Islet of Langerhans (tissue), 1 donor: ENCODE measurements around the gene UBE2D1.
"Not testable (repeated sequence)": the region's sequence is repeated elsewhere in the genome, so short reads cannot be mapped to it uniquely, and the experiment has no call there.

ENCODE experiments used
- FAIRE-seq: peaks from one replicate; lab custom pipeline; 2011; peaks lifted over from hg19 to GRCh38; lab: Jason Lieb, UNC

UBE2D1 gene

DNA sequence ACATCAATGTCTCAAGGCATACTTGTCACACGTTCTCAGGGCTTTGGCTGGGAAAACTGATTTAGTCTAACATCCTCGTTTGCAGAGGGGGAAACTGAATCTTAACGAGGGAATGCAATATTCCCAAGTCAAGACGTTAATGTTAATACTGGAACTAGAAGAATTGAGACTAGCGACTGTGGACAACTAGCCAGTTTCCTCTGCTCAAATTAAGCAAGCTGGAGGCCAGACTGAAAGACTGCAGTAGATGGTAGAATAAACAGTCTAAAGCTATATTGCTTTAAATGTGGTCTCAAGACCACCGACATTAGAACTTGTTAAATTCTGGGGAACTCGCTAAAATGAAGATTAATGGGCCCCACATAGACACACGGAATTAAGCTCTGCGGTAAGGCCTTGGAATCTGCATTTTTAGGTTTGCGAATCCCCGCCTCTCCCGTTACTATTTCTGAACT lies 49.8 kb downstream of the UBE2D1 start:
- no peak for FAIRE-seq

DNA sequence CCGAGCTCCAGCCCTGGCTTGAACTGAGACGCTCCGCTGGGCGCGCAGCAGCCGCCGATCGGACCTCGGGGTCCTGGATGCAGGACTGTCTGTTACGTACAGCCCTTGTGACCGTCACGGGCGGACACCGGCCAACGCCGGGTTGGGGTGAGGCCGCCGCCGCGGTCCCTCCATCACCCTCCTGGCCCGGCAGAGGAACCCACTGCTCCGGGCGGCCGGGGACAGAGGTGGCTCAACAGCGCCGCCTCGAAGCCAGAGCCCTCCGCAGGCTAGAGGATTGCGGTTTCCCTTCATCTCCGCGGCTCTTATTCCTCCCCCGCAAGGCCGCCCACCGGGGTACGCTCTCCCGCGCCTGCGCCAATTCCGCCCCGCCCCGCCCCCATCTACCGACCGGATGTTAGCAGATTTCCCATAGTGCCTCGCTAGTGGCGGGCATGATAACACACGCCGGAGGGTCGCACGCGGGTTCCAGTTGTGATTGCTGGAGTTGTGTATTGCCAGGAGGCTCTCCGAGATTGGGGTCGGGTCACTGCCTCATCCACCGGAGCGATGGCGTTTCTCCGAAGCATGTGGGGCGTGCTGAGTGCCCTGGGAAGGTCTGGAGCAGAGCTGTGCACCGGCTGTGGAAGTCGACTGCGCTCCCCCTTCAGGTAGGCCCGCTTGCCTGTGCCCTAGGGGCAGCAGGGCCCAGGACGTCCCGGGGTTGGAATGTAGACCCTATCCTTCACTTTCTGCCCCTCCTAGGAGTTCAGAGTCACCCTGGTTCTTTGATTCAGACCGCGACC lies 50.4 kb downstream of the UBE2D1 start, which contains the start of gene TFAM:
TSS of gene TFAM (plus strand) at position 412 of the 785 bp plus-strand sequence. CDS start at position 550, 138 bp downstream.
- FAIRE-seq, result no peak

DNA sequence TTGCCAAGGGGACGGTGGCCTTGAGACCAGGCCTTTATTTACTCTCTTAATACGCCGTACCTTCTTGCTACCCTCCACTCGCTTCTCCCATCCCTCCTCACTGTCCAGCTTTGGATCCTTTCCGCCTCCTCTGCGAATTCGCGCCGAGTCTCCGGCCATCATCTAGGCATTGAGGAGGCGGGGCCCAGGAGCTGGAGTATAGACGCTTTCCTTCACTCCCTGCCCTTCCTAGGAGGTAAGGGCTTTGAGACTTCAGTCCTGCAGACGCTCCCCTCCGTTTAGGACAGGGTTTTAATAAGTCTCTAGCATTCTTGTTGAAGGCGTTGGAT lies 50.9 kb downstream of the UBE2D1 start:
- no peak for FAIRE-seq

DNA sequence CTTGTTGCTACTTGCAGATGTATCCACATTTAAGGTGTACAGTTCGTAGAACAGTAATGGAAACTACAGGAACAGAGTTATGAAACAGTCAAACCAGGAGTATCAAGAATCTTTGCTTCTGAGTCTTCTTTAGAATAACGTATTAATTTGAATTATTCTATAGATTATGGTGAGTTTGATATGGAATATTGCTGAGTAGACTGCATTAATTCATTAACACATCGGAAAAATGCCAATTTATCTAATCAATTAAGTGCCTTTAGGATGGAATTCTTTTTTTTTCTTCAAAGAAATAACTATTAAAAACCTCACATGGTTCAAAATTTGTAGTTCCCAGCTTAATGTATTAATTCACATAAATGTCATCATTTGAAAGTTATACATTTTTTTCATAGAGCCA lies 54.2 kb downstream of the UBE2D1 start:
- no peak for FAIRE-seq

DNA sequence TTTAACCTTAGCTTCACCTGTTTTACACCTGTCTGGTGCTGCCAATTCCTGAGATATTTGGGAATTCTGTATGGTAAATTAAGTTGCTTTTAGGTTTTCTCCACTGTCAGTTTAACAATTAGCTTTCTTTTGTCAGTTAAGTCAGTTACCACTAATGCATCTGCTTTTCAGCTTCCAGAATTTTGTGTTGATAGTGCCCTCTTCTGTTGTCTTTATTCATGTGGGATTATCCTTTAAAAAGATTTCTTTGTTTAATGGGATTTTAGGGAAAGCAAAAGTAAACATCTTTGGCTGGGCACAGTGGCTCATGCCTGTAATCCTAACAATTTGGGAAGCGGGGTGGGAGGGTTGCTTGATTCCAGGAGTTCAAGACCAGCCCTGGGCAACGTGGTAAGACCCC lies 58.5 kb downstream of the UBE2D1 start:
- FAIRE-seq, result no peak

DNA sequence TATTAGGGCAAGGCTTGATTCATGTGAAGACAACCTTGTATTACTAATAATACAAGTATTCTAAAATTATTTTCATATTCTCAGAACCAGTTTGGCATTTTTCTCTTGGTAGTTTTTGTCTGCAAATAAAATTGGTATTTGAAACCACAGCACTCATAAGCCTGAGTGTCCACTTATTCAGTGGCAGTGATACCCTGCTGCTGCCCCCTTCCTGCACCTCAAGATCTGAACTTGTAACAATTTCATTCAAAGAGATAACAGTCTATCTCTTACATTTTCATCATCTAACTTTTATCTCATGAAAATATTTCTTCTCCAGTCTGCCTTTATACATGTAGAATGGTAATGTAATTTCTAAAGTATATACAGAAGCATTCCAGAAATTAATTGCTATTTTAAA lies 59.7 kb downstream of the UBE2D1 start:
- FAIRE-seq, result no peak

DNA sequence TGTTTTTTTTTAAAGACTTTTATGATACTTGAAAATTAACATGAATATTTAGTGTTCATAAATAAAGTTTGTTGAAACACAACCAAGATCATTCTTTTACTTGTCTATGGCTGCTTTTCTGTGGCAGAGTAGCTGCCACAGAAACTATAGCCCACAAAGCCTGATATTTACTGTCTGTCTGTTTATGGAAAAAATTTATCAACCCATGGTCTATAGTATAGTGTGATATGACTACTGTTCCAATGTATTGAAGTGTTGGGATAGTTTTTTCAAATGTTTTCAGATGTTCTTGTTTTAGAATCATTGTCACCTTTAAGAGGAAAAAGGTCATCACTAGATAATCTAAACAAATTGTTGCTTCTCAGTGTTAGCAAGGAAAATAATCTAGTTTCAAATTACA lies 61.3 kb downstream of the UBE2D1 start:
- no peak for FAIRE-seq

DNA sequence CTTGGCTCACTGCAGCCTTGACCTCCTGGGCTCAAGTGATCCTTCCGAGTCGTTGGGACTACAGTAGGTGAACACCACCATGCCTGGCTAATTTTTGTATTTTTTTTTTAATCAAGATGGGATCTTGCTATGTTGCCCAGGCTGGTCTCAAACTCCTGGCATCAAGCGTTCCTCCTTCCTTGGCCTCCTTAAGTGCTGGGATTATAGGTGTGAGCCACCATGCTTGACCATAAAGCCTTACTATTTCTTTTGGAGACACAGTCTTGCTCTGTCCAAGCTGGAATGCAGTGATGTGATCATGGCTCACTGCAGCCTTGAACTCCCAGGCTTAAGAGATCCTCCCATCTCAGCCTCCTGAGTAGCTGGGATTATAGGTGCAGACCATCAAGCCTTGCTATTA lies 63.0 kb downstream of the UBE2D1 start:
- no peak for FAIRE-seq

DNA sequence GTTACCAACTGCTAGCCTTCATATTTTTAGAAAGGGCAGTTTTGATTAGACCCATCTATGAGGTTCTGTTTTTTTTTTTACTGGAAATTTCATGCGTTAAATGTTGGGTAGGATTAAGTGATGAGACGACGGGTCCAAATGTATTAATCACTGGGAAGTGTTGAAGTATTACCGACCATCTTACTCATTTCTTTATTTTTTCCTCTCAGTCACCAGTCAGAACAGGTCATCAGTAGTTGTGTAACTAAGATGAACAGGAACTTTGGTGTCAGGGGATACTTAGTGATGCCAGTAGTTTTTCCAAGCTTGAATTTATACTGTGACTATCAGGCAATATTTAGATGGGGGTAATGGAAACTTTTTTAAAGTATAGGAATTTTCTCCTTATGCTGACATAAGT lies 64.6 kb downstream of the UBE2D1 start:
- FAIRE-seq, result no peak

DNA sequence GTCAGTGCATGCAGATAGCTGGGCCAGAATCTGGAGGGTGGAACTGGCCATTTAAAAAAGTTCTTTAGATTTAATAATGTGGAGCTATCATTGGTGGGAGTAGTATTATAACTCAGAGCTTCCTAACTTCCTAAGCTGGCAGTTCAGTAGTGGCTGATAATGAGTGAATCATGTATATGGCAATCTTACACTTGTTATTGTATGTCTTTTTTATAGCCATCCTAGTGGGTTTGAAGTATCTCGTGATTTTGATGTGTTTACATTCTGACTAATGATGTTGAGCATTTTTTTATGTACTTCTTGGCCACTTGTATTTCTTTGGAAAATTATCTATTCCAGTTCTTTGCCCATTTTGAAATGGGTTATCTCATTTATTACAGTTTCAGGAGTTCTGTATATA lies 65.8 kb downstream of the UBE2D1 start:
- FAIRE-seq, result no peak

DNA sequence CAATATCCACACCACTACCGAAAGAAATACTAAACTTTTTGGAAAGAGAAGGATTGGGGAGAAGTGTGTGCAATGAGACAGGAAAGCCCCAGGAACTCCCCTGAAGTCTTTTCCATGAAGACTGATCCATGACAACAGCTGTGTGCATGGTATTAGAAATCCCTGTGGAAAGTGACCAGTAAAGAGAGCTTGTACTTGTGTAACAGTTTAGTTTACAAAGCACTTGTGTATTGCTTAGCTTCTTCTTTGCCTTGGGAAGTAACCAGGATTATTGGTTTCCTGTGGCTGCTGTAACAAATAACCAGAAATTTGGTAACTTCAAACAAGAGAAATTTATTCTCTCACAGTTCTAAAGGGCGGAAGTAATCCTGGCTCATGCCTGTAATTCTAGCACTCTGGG lies 69.2 kb downstream of the UBE2D1 start:
- FAIRE-seq, result no peak

DNA sequence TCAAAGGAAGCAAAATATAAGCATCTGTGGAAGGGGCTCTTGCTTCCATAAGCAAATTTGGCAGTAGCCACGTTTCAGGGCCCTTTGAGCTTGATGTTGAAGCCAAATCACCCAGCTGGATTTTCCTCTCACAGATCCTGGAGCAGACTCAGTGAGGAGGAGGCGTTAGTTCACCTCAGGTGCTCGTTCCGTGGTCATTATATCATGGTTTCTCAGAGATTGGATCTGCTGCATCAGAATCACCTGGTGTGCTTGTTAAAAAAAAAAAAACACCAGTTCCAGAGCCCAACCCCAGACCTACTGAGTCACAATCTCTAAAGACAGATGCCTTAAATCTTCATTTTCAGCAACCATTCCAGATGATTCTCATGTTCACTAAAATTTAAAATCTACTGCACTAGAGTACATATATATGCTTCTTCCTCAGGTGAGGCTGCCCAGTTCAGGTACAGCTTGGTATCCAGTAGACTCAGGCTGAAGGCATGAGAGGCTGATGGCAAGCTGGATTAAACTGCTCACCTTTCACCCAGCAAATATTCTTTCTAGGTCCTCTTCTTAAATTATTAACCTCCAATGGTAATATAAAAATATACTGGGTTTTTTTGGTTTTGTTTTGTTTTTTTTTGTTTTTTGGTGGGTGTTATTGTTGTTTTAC lies 75.3 kb downstream of the UBE2D1 start:
- no peak for FAIRE-seq

DNA sequence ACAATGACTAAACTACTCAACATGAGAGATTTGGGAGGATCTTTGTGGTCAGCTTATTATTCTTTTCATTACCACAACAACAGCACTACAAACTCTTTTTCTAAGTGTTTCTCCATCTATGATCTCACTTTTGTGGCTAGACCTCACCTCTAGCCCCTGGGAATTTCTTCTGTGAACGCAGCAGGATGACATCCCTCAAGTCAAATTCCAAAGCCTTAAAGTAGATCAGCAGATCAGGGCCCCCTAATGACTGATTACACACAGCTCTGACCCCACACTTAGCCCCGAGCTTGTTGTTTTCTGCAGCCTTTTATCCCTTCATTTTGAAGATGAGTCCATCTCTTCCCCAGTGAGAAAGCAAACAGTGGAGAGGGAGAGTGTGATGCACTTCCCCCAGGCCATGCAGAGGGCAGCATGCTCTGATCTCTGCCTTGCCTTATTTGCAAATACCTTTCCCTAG lies 77.7 kb downstream of the UBE2D1 start:
- no peak for FAIRE-seq

DNA sequence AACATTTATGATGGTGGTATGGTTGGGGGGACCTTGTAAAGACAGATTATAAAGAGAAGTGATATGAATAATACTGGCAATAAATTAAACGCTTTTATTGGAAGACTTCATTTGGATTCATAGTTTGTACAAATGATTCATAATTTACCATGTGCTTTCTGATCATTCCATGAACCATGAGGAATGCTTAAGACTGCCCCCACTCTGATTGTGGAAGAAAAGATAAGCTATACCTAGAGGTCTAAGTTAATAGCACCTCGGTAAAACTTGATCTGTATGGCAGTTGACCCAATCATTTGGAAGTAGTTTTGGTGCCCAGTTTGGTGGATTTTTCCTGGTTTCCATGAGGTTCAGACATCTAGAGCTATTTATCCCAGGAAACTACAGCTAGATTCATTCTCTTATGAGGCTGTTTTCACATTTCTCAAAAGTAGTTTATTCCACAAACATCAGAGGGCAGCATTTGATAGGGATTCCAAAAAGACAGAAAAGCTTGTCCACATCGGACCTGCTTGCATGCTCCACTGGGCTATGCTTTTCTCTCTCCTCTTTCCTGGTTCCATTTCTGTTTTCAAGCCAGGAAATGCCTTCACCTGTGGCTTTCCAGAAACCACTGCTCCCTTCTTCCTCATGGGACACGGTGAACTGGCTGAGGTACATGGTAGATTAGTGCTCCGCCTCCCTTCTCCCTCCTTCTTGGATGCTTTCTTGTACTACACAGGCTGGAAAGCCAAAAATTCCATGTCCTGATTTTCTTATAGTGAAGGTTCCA lies 79.7 kb downstream of the UBE2D1 start:
- FAIRE-seq, result no peak

DNA sequence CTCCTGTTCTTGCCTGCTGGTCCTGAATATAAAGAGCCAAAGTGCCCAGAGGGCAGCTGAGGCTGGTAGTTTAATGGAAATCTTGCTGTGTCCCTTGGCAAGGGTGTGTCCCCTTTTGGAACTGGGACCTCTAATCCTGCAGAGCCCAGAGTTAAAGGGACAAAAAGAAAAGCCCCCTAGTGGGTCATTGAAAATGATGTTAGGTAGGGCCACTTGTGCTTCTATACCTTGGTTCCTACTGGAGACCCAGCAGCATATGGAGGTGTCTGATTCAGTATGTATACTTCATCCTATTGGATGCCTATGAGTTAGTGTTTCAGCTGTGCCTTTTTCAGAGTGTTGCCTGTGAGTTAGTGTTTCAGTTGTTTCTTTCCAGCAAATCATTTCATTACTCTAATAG lies 81.0 kb downstream of the UBE2D1 start:
- no peak for FAIRE-seq

DNA sequence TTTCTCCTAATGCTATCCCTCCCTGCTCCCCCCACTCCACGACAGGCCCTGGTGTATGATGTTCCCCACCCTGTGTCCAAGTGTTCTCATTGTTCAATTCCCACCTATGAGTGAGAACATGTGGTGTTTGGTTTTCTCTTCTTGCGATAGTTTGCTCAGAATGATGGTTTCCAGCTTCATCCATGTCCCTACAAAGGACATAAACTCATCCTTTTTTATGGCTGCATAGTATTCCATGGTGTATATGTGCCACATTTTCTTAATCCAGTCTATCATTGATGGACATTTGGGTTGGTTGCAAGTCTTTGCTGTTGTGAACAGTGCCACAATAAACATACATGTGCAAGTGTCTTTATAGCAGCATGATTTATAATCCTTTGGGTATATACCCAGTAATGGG lies 83.1 kb downstream of the UBE2D1 start:
- FAIRE-seq, result not testable (repeated sequence)
